Measurements from ENCODE around the gene MAP2K5.
A peak's percentile ranks its signal among the peaks of the same experiment; 100 is the strongest.

MAP2K5 gene

DNA sequence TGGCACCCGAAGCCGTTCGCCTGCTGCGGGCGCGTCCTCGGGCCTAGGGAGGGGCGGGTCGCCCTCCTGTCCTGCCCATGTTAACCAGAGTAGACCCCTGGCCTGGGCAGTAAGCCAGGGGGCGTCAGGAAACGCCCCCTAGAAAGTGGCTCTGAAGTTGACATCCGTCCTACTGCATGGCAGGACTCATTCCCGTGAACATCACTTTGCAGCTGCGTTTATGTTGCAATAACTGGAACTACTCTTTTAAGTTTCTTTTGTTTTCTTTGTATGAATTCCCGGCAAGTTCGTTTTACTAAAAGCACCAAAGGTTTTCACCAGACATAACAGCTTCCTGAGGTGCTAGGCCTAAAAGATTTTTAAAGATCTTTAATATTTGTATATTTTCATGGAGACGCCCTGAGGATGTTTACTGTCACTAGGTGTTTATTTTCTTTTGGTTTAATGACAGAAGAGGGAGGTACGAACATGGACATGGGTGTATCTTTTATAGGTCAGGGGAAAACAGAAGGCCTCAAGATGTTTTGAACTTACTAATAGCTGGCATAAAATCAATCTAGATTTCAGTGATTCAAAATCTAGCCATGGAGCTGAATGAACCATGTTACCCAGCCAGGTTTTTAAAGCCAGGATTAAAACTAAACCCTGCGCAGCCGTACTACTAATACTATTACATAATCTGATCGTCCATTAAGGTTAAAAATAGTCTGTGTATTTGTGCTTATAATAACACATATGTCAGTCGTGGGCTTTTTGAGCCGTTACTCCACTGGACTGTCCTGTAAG lies 20.5 kb upstream of the MAP2K5 start:
- peak; percentile 4 to 37 for DNase-seq

DNA sequence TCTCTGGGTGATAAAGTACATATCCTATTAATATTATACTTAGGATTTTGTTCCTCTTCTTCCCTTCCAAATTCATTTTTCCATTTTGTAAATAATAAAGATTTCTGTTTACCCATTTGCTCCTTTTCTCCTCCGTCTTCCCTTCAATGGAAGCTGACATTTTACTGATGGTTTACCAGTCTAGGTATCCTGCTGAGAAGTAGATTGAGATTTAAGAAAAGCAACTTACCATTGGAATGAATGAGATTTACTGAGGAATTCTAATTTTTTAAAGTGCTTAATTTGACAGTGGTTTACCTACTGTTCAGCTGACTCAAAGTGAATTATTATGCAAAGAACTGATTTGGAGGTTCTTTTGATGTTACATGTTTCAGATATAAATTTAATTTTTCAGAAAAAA lies 19.2 kb upstream of the MAP2K5 start:
- DNase-seq = no peak

DNA sequence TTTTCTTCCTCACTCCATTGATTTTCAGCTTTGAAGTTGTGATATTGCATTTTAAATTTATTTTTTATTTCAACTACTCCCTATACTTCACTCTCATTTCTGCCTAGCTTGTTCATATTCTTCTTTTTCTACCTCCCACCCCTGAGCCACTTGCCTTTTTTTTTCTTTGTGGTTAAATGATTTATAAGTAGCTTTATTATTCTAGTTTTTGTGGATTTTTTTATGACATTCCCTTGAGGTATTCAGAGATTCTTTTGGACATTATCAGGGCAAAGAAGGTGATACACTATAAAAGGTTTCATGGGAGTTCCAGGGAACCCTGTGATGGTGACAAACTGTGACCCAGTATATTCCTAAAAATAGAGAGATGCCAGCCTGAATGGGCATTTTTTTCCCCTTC lies 18.3 kb upstream of the MAP2K5 start:
- DNase-seq = no peak

DNA sequence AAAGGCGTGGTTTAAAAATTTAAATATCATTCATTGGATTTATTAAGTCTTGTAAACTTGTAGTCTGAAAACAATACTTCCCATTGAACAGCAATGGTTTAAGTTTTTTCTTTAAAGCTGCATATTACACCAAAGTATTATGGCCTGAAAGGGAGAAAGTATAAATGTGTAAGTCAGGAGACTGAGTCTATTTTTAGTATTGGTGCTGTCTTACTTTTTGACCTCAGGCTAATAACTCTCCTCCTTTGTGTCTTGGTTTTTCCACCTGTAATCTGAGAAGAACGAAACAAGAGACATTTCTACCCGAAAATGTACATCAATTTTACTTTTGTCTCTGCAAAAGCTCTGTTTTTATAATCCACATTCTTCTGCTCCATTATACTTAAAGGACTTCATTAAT lies 14.0 kb upstream of the MAP2K5 start:
- no peak for DNase-seq

DNA sequence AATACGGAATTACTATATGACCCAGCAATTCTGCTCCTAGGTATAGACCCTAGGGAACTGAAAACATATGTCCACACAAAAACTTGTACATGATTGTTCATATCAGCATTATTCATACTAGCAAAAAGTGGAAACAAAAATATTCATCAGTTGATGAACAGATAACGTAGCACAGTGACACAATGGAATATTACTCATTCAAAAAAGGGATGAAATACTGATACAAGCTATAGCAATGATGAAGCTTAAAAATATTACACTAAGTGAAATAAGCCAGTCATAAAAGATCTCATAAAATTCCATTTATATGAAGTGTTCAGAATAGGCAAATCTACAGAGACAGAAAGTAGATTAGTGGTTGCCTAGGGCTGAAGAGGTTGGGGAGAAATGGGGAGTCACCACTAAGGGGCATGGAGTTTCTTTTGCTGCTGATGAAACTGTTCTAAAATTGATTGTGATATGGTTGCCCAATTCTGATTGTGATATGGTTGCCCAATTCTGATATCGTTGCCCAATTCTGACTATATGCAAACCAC lies 11.1 kb upstream of the MAP2K5 start:
- DNase-seq = no peak

DNA sequence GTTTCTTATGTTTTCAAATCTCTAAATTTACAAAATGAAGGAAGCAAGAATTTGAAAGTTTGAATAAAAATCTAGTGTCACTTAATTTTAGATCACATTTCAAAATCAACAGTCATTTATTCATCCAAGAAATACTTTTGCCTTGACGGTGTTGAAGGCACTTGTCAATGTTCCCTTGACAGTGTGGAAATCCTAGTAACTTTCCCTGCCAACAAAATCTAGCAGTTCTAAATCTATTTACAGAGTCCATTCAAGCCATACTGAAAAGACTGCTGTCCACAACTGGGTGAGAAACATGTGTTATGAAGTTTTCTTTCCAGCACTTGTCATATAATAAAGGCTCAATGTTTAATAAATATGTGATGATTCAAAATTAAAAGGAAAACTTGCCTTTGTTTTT lies 8.6 kb upstream of the MAP2K5 start:
- no peak for DNase-seq

DNA sequence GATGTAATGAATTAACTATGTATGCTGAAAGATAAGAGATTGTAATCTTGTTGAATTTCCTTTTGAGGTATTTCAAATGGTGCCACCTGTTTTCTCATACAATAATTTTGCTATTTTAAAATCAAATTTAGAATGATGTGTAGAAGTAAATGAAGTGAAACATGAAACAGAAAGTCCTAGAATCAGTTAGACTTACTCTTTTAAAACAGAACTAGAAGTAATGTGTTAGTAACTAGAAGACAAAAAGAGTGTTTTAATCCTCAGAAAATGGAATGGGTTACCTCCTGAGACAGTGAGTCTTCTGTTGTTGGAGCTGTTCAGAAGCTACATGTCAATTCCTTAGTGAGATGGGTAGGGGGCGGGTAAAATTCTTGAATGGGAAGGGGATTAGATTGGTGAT lies 8.1 kb upstream of the MAP2K5 start:
- no peak for DNase-seq

DNA sequence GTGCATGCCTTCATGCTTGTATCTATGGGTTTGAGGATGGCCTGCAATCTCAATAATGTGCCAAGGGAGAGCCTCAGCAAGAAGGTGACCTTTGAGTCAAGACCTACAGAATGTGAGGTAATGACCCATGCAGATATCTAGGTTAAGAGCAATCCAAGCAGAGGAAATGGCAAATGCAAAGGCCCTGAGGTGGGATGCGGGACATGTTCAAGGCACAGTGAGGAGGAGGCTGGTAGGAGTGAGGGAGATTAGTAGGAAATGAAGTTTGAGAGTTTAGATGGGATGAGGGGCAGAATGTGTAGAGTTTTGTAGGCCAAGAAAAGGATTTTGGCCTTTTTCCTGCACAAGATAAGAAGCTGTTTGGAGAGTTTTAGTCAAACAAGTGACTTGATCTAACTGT lies 4.7 kb upstream of the MAP2K5 start:
- DNase-seq = no peak

DNA sequence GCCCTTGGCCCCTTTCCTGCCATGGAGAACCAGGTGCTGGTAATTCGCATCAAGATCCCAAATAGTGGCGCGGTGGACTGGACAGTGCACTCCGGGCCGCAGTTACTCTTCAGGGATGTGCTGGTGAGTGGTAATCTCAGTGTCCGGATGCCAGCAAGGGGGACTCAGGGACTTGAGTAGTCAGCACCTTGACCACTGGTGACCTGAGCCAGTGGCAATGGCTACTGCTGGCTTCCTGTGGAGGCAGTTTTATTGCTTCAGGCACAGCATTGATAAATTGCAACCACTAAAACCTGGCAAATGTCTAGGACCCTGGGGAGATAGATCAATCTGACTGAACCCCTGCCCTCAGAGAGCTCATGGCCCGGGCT lies 830 bp downstream of the MAP2K5 start:
- no peak for DNase-seq

DNA sequence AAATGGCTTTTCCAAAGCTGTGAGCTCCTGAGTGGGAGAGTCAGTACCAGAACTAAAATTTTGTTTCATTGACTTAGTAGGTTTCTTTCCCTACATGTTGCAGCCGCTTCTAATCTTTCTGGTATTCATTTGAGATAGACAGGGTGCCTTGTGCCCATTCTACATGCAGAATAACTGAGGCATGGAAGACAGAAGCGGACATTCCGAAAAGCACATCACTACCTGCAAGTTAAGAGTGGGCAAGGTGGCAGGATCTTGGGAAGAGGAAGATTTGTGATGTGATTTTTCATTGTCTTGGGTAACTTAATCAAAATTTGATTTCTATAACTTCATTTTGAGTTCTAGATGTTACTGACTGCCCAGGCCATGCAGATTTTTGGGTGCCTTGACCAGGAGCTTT lies 2.0 kb downstream of the MAP2K5 start:
- no peak for DNase-seq

DNA sequence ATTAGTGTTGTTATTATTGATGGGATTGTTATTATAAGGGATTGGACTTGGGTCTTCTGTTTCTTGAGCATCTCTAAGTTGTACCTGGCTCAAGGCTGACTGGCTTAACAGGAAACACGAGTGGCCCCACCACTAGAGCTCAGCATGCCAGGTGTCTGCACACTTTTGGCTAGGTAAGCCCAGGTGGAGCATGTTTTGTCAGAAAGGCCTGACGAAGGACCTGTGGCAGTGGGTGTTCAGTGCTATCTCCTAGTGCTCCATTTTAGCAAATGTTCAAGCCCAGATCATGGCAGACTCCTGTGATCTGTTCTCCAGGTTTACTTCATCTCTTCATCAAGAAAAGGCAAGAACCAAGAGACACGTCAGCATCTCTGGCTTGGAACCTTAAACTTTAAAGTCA lies 3.4 kb downstream of the MAP2K5 start:
- DNase-seq = no peak

DNA sequence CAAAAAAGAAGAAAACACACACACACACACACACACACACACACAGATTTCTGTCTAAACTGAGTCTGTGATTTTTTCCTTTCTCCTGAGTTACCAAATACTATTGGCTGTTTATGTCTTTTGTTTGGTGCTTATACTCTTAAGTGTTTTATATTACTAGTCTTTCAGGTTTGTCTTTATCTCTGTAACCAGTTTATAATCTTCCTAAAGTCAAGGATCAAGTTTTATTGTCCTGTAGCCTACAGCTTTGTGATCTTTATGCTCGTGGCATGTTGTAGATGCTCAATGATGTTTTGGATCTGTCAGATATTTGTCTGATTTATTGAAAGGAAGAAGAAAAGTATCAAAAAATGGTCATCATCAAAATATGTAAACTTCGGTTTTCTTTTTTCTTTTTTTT lies 4.6 kb downstream of the MAP2K5 start:
- no peak for DNase-seq

DNA sequence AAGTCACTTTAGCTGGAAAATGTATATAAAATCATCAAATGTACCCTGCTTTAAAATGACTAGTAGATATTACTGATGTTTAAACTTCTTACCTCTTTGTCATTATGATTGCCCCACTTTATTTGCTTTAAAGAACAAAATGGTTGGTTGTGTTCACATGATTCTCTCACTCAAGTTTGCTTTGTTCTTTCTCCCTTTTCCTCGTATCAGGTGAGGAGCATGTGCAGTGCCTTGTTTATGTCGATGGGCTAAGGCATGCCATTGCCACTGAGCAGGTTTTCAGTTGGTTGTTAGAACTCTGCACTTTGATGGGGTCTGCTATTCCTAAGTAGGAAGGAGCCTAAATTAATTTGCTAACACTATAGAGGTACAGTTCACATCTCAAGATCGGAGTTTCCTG lies 5.3 kb downstream of the MAP2K5 start:
- no peak for DNase-seq

DNA sequence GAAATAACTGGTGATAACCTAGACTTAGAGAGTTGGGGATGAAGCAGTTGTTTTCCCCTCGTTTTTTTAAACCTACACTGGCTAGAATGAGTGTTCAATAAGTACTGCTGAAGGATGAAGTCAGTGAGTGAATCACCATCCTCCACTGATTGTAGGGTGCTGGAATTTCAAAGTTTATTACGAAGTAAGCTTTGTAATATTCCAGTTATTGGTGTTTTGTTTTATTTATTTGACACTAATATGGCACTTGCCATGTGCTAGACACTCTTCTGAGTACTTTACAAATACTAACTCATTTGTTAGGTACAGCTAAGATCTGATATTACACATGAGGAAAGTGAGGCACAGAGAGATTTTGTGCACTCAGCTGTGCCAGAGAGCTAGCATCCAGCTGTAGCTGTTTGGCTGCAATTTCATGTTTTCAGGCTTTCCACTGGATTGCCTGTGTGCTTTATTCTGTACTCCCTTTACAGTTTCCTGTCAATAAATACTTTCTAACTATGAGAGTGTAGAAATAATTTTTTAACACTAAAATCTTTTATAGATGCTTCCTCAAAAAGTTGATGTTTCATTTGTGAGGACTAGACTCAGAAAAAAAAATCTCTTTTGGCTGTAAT lies 5.8 kb downstream of the MAP2K5 start:
- no peak for DNase-seq

DNA sequence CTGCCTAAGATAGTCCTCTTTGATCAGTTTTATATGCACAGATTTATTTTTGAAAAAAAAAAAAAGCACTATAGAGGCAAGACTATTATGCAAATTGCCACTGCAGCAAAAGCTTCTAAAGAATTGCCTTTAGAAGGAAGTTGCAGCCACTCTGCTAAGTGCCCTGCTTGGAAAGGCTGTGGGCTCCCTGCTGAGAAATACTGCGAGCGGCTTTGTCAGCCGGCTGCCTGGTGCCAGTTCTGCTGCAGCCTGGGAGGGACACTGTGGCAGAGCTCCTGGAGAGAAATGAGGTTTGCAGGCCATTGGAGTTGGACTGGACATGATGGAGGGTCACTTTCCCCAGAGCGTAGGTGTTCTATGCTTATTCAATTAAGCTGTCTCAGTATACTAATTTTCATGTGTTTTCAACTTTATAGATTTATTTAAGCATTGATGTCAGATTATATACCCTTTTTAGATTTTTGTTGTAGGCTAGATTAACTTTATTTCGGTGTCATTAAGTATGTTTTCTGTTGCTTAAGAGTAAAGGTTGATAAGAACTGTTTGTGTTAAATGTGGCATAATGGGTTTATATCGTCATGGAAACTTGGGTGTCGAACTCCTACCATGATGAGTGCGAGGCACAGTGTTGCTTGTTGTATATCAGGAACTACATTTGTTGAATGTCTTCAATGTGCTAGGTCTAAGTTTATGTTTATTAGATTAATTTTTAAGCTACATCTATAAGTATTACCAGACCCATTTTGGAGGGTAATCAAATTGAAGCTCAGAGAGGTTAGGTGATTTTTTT lies 6.6 kb downstream of the MAP2K5 start:
- peak; percentile 8 to 36 for DNase-seq

DNA sequence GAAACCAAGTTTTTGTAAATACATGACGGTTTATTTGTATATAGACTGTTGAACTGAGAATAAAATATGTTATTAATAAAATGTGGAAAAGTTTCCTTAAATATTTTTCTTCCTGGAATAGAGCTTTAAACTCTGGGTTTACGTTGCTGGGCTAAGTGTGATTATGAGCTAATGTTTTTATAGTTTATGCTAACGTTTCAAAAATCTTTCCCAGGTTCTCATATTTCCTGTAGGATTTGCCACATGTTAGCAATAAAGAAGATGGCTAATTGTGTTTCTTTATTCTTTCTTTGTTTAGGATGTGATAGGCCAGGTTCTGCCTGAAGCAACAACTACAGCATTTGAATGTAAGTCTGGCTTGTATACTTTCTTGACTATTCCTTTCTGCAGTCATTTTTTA lies 7.2 kb downstream of the MAP2K5 start:
- DNase-seq = no peak

DNA sequence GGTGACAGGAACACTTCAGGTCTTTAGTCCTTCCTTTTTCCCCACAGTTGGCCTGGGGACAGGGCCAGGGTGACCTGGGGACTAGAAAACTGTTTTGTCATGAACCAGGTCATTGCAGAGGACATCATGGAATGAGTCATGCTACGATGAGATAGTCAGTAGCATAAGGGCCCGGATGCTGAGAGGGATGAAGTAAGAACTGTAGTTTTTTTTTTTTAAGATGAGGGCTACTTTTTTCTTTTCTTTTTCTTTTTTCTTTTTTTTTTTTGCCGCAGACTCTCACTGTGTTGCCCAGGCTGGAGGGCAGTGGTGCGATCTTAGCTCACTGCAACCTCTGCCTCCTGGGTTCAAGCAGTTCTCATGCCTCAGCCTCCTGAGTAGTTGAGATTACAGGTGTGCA lies 8.0 kb downstream of the MAP2K5 start:
- DNase-seq = no peak

DNA sequence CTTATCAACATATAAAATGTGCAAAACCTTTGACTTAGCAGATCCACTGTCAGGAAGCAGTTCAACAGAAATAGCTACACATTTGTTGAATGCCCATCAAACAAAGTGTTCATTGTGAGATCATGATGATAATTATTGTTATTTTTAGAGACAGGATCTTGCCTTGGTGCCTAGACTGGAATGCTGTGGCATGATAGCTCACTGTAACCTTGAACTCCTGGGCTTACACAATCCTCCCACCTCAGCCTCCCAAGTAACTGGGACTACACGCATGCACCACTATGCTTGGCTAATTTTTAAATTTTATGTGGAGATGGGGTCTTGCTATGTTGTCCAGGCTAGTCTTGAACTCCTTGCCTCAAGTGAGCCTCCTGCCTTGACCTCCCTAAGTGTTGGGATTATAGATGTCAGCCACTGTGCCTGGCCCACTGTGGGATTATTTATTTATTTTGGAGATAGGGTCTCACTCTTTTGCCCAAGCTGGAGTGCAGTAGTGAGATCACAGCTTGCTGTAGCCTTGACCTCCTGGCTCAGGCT lies 8.8 kb downstream of the MAP2K5 start:
- DNase-seq = no peak

DNA sequence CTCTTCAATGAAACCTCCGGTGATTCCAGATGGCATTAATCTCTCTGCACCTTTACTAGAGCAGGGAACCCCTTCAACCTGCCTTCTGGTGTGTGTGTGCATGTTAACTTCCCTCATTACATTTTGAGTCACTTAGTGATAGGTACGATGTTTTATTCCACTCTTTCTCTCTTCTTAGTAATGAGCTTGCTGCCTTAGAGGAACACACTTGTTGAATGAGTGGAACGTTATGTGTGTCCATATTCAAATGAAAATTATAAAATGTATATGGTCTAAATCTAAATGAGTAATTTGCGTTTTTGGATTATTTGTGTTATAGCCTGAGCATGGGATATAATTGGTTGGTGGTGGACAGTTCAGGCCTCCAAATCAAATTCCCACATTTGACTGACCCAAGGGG lies 12.1 kb downstream of the MAP2K5 start:
- no peak for DNase-seq

DNA sequence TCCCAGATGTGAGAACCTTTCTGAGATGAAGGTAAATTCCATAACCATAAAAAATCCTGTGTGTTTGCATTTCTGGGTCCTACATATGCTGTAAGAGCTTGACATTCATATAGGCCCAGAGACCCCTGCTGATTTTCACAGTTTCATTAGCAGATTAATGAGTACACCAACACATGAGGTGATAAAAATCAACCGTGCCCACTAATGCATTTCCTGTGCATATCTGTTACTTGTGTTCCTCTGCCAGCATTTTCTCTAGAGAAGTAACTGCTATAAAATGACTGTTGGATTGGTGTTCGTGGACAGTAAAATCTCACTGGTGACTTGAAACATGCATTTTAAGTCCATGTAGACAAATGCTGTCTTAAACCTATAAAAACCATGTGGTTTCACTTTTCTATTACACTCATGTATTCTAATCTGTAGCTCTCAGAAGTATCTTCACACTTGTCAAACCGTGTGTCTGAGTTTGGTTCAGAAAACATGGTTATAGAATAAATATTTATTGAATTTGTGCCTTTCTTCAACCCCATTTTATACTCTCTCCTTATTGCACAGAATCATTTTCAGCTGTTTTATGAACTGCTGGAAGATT lies 14.6 kb downstream of the MAP2K5 start:
- DNase-seq = no peak

DNA sequence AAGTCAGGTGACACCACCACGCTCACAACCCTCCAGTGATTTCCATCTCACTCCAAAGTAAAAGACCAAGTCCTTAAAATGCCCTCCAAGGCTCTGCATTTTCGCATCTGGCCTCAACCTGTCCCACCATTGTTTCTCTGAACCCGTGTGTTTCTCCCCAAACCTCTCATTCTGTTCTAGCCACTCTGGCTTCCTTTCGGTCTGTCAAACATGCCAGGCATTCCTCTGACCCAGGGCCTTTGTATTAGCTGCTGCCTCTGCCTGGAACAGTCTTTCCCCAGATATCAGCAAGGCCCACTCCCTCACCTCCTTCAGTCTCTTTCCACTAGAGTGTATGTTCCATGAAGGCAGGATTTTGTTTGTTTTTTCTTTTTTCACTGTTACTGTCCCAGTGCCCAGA lies 16.0 kb downstream of the MAP2K5 start:
- DNase-seq = no peak

DNA sequence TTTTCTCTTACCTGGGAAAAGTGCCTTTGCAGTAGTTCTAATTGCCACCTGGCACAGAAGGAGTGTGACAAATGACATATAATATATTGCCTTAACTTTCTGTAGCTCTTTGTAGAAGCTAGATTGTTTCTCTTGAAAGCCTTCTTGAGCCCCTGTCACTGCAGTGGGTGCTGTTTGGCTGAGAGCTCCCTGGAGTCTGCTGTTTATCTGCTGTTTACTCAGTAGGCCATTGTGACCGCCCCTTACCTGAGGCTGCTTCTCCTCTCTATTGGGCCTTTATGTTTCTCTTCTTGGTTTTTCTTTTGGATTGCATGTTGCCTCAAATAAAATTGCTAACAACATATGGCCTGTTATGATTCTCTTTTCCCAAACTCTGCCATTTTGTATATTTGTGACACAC lies 16.7 kb downstream of the MAP2K5 start:
- no peak for DNase-seq

DNA sequence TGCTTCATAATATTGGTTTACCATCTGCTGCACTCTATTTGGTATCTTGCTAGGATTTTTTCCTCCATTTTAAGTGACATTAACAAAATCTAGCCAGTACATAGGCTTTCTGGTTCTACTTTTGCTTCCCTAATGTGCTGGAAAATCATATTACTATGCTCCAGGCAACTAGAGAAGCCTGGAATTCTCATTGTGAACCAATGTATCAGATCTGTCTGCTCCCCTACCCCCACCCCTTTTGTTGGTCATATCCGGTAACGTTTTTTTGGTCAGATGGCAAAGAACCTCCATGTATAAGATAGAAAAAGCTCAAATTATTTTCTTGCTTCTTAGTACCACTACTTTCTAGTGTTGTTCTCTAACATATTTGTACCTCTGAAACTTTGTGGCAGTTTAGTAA lies 17.1 kb downstream of the MAP2K5 start:
- no peak for DNase-seq

All from NCI-H526 (cell line).